ENCODE results near the gene TENM4.
A peak's percentile ranks its signal among the peaks of the same experiment; 100 is the strongest.

The TENM4 gene

DNA sequence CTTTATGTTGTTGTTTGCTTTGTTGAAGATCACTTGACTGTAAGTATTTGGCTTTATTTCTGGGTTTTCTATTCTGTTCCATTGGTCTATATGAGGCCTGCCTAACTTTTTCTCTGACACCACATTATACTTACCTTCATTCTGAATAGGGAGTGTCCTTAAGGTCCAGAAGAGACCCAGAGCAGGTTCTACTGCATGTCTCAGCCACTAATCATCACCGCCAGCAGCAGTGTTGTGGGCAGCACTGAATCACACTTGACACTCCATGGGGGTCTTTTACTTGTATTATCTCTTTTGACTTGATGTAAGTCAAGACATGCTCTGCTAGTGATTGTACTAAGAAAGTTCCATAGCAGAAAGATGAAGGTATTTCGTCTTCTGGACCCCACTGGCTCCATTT is 274.9 kb downstream of the TENM4 start:
- no peak for DNase-seq

GRCh38 chr11:79160791-79161403 is 279.9 kb downstream of the TENM4 start:
- peak; percentile 54 for DNase-seq

DNA sequence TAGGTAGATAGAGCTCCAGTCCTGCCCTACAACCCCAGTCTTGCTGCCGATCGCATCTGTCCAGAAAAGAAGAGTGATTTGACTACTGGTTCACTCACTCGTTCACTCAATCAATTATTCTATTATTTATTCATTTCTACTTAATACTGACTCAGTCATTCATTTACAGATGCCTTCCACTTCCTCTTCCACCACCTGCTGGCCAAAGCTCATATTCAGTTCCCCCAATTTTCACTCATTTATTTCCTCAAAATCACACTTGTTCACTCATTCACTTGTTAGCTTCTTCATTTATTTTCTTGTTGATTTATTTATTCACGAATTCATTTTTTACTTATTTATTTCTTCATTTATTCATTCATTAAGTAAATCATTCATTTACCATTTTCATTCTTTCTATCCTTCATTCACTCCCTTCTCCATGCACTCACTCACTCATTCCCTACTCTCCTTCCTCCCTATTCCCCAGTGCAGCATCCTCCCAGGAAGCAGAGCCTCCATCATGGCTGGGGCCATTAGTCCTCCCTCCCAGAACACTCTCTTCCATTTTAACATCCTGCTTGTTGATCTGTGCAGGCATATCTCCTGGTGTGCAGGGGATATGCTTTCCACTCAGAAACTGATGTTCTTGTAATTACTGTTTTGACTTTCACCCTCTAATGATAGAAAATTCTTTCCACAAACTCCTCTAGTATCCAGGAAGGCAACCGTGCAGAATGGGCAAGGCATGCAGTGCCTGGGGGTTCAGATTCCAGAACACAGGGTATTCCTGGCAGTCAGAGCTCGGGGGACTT is 281.0 kb downstream of the TENM4 start:
- DNase-seq = no peak

- no peak for DNase-seq
Measured at GRCh38 chr11:79157738-79158137, 283.1 kb downstream of the TENM4 start.

- no peak for DNase-seq
Measured at GRCh38 chr11:79156031-79156430, 284.8 kb downstream of the TENM4 start.

GRCh38 chr11:79155237-79155636 is 285.6 kb downstream of the TENM4 start:
- no peak for DNase-seq

DNA sequence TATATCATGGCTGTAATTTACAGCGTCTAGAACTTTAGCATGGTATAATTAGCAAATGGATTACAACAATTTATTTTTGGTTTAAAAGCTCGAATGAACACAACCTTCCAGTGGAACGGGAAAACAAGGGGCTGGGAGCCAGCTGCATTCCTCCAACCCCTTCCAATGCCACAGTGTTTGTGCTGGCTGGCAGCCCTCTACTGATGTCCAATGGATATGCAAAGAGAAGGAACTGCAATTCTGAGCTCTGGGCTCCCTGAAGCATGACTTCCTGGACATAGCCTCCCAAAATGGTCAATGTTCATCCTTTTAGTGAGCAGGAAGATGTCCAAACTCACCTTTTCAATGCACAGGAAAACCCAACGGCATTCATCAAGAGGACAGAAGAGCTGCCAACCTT is 288.3 kb downstream of the TENM4 start:
- DNase-seq = no peak

- no peak for DNase-seq
Measured at GRCh38 chr11:79151396-79151795, 289.4 kb downstream of the TENM4 start.

DNA sequence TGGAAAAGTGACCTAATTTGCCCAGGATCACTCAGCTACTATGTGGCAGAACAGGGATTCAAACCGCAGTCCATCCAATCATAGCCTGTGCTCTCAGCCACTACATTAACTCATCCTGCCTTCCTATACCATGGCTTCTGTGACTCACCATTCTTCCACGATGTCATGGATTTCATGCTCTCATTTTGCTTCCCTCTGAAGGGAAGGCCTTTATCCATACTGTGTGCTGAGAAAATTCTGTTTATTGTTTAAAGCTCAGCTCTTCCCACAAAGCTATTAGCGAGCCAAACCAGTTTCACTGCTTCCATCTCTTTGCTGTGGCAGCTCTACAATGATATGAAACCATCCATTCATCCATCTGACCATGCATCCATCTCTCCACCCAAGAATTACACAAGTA is 289.9 kb downstream of the TENM4 start:
- DNase-seq = peak; percentile 28

- DNase-seq = peak; percentile 95
Measured at GRCh38 chr11:79150320-79150719, 290.5 kb downstream of the TENM4 start.

DNA sequence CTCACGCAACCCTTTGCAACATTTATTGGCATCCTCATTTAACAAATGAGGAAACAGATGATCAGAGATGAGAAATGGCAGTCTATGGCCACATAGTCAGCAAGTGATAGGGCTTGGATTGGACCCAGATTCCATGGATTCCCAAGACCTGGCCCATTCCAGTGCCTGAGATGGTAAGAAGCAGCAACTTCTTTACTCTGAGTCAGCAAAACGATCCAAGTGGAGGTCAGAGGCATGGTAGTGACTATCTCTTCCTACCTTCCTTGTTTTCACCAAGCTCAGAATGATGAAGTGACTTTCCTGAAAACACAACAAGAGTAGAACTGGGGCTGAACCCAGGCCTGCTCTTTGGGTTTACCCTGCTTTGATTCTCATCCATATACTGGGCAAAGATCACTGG is 293.1 kb downstream of the TENM4 start:
- no peak for DNase-seq

DNA sequence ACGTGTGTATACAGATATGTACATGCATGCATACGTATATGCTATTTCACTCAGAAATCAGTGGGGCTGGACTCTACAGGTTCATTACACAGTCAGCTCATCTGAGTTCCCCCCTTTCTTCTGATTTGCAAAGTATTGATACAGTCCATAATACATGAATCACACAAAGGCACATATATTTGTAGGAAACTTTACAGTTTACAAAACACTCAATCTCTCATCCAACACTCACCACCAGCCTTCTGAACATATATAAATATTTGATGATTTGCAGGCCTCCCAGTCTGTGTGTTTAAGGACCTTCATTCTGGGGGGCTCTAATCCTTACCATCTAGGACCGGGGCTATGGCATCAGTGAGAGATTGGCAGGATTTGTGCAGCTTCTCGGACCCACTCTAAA is 293.8 kb downstream of the TENM4 start:
- DNase-seq = no peak

DNA sequence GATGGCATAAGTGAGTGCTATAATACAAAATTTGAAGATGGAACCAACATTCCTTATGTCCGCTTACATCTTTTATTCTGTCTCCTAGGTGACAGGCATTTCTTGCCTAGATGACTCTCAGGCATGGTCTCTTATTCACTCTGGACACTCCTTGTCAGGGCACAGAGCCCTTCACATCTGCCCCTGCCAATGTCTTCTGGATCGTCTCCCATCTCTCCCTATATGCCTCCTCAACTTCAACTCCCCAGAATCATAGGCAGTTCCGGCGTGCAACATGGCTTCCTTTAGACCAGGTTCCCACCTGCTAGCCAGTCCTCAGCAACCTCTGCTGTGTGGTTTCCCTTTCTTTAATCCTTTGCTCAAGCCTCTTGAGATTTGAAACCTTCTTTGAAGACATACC is 300.9 kb downstream of the TENM4 start:
- DNase-seq = no peak

- DNase-seq = peak; percentile 22
Measured at GRCh38 chr11:79129702-79130101, 311.1 kb downstream of the TENM4 start.

DNA sequence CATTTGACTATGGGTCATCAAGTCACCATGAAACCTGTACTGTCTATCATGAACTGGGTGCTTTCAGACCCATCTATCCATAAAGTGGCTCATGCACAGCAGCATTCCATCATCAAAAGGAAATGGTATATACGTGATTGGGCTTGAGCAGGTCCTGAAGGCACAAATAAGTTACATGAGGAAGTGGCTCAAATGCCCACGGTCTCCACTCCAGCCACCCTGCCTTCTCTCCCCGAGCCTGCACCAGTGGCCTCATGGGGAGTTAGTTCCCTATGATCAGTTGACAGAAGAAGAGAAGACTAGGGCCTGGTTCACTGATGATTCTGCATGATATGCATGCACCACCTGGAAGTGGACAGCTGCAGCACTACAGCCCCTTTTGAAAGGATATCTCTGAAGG is 312.5 kb downstream of the TENM4 start:
- DNase-seq = peak; percentile 34

- no peak for DNase-seq
Measured at GRCh38 chr11:79122759-79123158, 318.1 kb downstream of the TENM4 start.

- DNase-seq = no peak
Measured at GRCh38 chr11:79121351-79121750, 319.5 kb downstream of the TENM4 start.

DNA sequence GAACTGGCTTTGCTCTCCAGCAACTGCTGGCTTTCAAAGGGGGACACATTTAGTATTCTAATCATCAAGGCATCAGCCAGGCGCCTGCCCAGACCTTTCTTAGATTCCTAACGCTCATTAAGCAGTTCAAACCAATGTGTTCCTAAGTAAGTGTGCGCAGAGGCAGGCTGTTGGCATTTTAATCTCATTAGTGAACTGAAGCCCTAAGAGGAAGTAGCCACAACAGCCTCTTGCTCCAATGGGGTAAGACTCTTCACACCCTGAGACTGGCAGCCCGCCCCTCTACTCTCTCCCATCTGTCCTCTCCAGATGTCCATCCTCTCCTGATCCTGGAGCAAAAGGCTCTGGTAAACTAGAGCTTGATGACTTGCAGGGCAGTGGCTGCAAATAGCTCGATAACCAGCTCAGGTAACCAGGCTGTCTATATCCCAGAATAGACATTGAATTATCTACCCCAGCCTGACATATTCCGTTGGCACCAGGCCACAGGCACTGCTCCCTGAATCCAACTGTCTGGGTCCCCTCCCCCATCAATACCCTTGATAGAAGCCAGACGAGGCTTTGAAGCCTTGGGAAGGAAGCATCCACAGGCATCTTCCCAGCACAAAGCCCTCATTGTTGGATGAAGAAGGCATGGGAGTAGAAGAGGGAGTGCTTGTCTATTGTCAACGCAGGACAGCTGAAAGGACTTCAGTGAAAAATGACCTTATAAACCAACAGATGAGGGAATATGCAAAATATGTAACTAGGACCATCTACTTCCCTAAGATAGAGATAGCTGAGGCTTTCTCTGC is 321.1 kb downstream of the TENM4 start:
- DNase-seq = peak; percentile 41

DNA sequence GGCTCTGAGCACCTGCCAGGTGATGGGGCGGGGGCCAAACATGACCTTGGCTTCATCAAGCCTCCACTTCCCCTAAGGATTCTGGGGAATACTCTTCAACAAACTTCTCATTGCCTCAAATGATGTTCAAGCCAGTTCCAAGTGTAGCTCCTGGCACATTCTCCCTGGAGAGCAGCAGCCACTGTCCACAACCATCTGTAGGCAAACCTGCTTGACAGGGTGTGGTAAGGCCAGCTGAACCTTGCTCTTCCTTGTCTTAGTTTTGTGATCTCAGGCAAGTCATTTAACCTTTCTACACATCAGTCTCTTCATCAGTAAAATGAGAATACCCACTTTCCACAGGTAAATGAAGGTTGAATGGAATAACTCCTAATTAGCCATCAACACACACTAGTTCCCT is 323.3 kb downstream of the TENM4 start:
- no peak for DNase-seq

DNA sequence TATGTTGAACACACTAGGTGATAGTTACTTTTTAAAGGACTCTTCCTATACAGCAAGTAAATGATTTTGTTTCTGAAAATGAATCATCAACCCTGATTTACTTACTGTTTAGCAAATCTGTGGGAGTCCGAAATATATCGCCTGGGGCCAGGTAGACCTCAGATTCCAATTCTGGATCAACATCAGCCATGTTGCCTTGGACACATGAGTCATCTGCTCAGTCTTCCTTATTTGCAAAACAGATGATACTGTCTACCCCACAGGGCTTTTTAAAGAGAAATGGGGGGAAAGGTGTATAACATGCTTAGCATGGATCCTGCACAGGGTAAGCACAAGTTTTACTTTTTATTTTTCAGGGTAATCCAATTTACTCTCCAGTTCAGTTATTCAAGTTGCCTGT is 324.2 kb downstream of the TENM4 start:
- DNase-seq = no peak

GRCh38 chr11:79113054-79113690 is 327.7 kb downstream of the TENM4 start:
- DNase-seq = no peak

DNA sequence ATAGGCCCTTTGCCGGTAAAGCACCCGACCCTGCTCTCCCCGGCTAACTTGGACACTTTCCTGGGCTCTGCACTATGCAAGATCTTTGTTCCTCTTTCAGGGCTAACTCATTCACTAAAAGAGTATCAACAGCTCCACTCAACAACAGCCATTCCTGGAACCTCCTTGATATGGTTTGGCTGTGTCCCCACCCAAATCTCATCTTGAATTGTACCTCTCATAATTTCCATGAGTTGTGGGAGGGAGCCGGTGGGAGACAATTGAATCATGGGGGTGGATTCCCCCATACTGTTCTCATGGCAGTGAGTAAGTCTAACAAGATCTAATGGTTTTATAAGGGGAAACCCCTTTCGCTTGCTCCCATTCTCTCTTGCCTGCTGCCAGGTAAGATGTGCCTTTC is 330.0 kb downstream of the TENM4 start:
- DNase-seq = peak; percentile 74

DNA sequence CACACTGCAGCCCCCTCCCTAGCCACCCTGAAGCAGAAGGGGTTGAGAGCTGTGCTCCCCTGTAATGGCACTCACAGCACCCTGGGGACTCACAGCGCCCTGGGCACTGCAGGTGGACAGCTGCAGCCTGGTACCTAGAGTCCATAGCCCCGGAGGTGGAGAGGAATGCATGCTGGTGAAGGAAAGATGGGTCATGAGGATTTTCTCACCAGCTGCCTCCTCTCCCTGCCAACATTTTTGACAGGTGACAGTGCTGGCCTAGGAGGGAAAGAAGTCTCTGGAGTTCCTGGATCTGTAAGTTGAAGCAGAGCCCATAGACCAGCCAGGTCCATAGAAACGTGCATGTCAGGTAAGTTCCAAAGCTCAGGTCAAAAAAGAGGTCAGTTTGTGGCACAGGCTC is 330.5 kb downstream of the TENM4 start:
- DNase-seq = no peak
